KMS-11 (cell line): ENCODE measurements around the gene SCT.

Source experiments
- H2AFZ ChIP-seq: fragments of 200-600 bp; sonication (generic); 2 replicates; pipeline ENCODE4 v1.6.1; 2016; ENCODE audit warnings: antibody characterized with exemption, mixed run types, low read depth
- H3K27ac ChIP-seq: fragments of 200-600 bp; sonication (generic); 2 replicates; pipeline ENCODE4 v1.6.1; 2016; ENCODE audit warnings: mild to moderate bottlenecking, mixed run types
- H3K27me3 ChIP-seq: fragments of 200-600 bp; sonication (generic); 2 replicates; pipeline ENCODE4 v1.6.1; 2017; ENCODE audit warnings: mild to moderate bottlenecking, low read depth, mixed run types, moderate library complexity; ENCODE audit not compliant: insufficient read depth
- H3K36me3 ChIP-seq: fragments of 200-600 bp; sonication (generic); 2 replicates; pipeline ENCODE4 v1.6.1; 2017; ENCODE audit warnings: mild to moderate bottlenecking, mixed run types; ENCODE audit not compliant: insufficient read depth
- H3K4me1 ChIP-seq: fragments of 200-600 bp; sonication (generic); 2 replicates; pipeline ENCODE4 v1.6.1; 2016; ENCODE audit warnings: mild to moderate bottlenecking, low read depth, mixed run types; ENCODE audit not compliant: poor library complexity, severe bottlenecking
- H3K4me2 ChIP-seq: fragments of 200-600 bp; sonication (generic); 2 replicates; pipeline ENCODE4 v1.7.0; 2016; ENCODE audit warnings: mild to moderate bottlenecking, mixed run types
- H3K4me3 ChIP-seq: fragments of 200-600 bp; sonication (generic); IDR thresholded peaks from 2 replicates; pipeline ENCODE4 v1.6.1; 2017; ENCODE audit warnings: low read depth, low read length, mixed read lengths; ENCODE audit not compliant: insufficient read depth
- H3K79me2 ChIP-seq: fragments of 200-600 bp; sonication (generic); 2 replicates; pipeline ENCODE4 v1.6.1; 2016; ENCODE audit warnings: low read depth, mixed run types; ENCODE audit not compliant: insufficient read depth
- H3K9ac ChIP-seq: fragments of 200-600 bp; sonication (generic); 2 replicates; pipeline ENCODE4 v1.6.1; 2016; ENCODE audit warnings: mild to moderate bottlenecking, mixed run types
- H4K20me1 ChIP-seq: fragments of 200-600 bp; sonication (generic); 2 replicates; pipeline ENCODE4 v1.6.1; 2016; ENCODE audit warnings: mild to moderate bottlenecking, mixed run types; ENCODE audit not compliant: insufficient read depth
- CTCF ChIP-seq: fragments of 200-600 bp; sonication (generic); conservative IDR thresholded peaks from 2 replicates; pipeline ENCODE4 v1.6.1; 2017; ENCODE audit warnings: low read depth, mild to moderate bottlenecking, antibody characterized with exemption, low read length, moderate library complexity, mixed read lengths

Gene SCT

GRCh38 chr11:593347-593746 is 33.6 kb downstream of the SCT start:
- no peaks in the 10 kb centered on the region for H3K27me3 ChIP-seq
- no peak overlapping the region for H3K4me2 ChIP-seq
- no peak overlapping the region for H3K27ac ChIP-seq
- no peak overlapping the region for H2AFZ ChIP-seq
- H4K20me1 ChIP-seq: no peaks in the 10 kb centered on the region
- TF ChIP-seq CTCF: no peak
- peaks cover 6% of the 10 kb centered on the region; the same call in 1 of the 2 replicates for H3K36me3 ChIP-seq
- peaks cover 9% of the 10 kb centered on the region; the same call in 1 of the 2 replicates for H3K79me2 ChIP-seq
- no peak overlapping the region for H3K4me3 ChIP-seq
- H3K4me1 ChIP-seq: peaks cover 27% of the 10 kb centered on the region
- H3K9ac ChIP-seq: no peak overlapping the region

DNA sequence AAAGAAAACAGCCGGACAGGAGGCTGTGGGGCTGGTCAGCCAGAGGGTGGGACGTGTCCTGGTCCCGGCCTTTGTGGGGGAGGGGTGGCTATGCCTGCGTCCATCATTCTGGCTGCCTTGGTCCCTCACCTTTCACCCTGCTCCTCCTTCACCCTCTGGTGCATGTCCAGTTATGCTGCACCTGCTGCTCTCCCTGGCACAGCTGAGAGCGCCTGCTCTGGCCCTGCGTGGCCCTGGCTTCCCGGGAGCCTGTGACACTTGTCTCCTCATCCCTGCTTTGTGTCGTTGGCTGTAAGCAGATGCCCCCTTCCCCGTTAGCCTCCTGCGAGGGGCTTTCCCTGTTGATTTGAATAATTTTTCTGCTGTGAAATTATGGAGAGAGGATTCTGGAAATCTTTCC is 34.1 kb downstream of the SCT start:
- Histone ChIP-seq H3K27ac (no peak overlapping the region), H3K27me3 (no peaks in the 10 kb centered on the region), H3K9ac (no peak overlapping the region), H3K4me3 (no peak overlapping the region), H4K20me1 (no peaks in the 10 kb centered on the region), H2AFZ (no peak overlapping the region), H3K4me2 (no peak overlapping the region), H3K4me1 (peaks cover 31% of the 10 kb centered on the region), H3K79me2 (peaks cover 9% of the 10 kb centered on the region; the same call in 1 of the 2 replicates), H3K36me3 (peaks cover 6% of the 10 kb centered on the region; the same call in 1 of the 2 replicates)
- TF ChIP-seq CTCF: no peak

- H3K27ac ChIP-seq: no peak overlapping the region
- peaks cover 6% of the 10 kb centered on the region; the same call in 1 of the 2 replicates for H3K36me3 ChIP-seq
- H2AFZ ChIP-seq: no peak overlapping the region
- TF ChIP-seq CTCF: no peak
- H3K79me2 ChIP-seq: peaks cover 9% of the 10 kb centered on the region; the same call in 1 of the 2 replicates
- H3K4me1 ChIP-seq: peaks cover 34% of the 10 kb centered on the region
- H3K4me2 ChIP-seq: no peak overlapping the region
- H3K9ac ChIP-seq: no peak overlapping the region
- H3K27me3 ChIP-seq: no peaks in the 10 kb centered on the region
- no peaks in the 10 kb centered on the region for H4K20me1 ChIP-seq
- H3K4me3 ChIP-seq: no peak overlapping the region
These were observed 34.5 kb downstream of the SCT start for GRCh38 chr11:592501-592900.

DNA sequence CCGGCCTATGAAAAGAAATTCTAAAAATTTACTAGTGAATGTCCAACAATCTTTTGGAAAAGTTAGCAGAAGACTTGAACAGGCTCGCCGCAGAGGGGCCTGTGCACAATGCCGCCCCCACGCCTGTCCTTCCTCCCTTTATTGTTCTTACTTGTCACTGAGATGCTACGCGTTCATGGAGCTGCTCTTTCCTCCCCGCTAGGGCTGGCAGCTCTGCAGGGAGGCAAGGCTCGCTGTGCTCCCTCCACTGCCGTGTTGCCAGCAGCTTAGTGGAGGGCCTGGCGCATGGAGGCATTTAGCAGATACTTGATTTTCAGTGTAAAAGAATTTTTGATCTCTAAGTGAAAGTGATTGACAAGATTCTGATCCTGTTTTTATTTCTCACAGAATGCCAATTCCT is 36.0 kb downstream of the SCT start:
- H3K4me2 ChIP-seq: no peak overlapping the region
- no peak overlapping the region for H3K27ac ChIP-seq
- no peak overlapping the region for H3K4me3 ChIP-seq
- H3K4me1 ChIP-seq: peaks cover 39% of the 10 kb centered on the region
- no peak overlapping the region for H3K9ac ChIP-seq
- peaks cover 15% of the 10 kb centered on the region; the same call in 1 of the 2 replicates for H3K79me2 ChIP-seq
- no peaks in the 10 kb centered on the region for H3K27me3 ChIP-seq
- H4K20me1 ChIP-seq: no peaks in the 10 kb centered on the region
- no peak overlapping the region for H2AFZ ChIP-seq
- peaks cover 6% of the 10 kb centered on the region; the same call in 1 of the 2 replicates for H3K36me3 ChIP-seq
- TF ChIP-seq CTCF: no peak
